NCI-H1417 treated with DMSO at 0.1 percent for 48 hours (cell line): ENCODE results near the gene CDCA8.

Experiments
- DNase-seq: peaks from one replicate; lab custom pipeline; 2025; lab: John Stamatoyannopoulos, UW

Gene CDCA8

GRCh38 chr1:37692078-37692833, at the start of gene CDCA8:
Gene CDCA8, plus strand, starts transcription at chr1:37692516. Its CDS starts 175 bp downstream, at chr1:37692691.
- peak; percentile 87 for DNase-seq

- no peak for DNase-seq
These were observed 45.0 kb upstream of the CDCA8 start for GRCh38 chr1:37647281-37647680.

- no peak for DNase-seq
These were observed 42.1 kb upstream of the CDCA8 start for GRCh38 chr1:37650173-37650572.

- no peak for DNase-seq
These were observed 41.6 kb upstream of the CDCA8 start for GRCh38 chr1:37650721-37651120.

GRCh38 chr1:37651803-37652202, 40.5 kb upstream of the CDCA8 start:
- DNase-seq: no peak

- no peak for DNase-seq
These were observed 39.3 kb upstream of the CDCA8 start for GRCh38 chr1:37652976-37653375.

GRCh38 chr1:37653906-37654305, 38.4 kb upstream of the CDCA8 start:
- no peak for DNase-seq

GRCh38 chr1:37655274-37655673, 37.0 kb upstream of the CDCA8 start:
- no peak for DNase-seq

GRCh38 chr1:37656026-37656425, 36.3 kb upstream of the CDCA8 start:
- no peak for DNase-seq

- DNase-seq: no peak
These were observed 35.4 kb upstream of the CDCA8 start for GRCh38 chr1:37656881-37657280.

GRCh38 chr1:37657620-37658412, 34.5 kb upstream of the CDCA8 start:
- no peak for DNase-seq

GRCh38 chr1:37658486-37658885, 33.8 kb upstream of the CDCA8 start:
- no peak for DNase-seq

- DNase-seq: no peak
These were observed 31.7 kb upstream of the CDCA8 start for GRCh38 chr1:37660664-37661063.

- DNase-seq: no peak
These were observed 30.9 kb upstream of the CDCA8 start for GRCh38 chr1:37661401-37661800.

- DNase-seq: no peak
These were observed 30.1 kb upstream of the CDCA8 start for GRCh38 chr1:37662031-37662755.

- DNase-seq: no peak
These were observed 28.8 kb upstream of the CDCA8 start for GRCh38 chr1:37663426-37664000.

- DNase-seq: no peak
These were observed 26.0 kb upstream of the CDCA8 start for GRCh38 chr1:37666241-37666867.

- no peak for DNase-seq
These were observed 25.2 kb upstream of the CDCA8 start for GRCh38 chr1:37667023-37667671.

GRCh38 chr1:37670133-37670532, 22.2 kb upstream of the CDCA8 start:
- DNase-seq: no peak

GRCh38 chr1:37671261-37671660, 21.1 kb upstream of the CDCA8 start:
- no peak for DNase-seq

GRCh38 chr1:37672136-37672870, 20.0 kb upstream of the CDCA8 start:
- DNase-seq: no peak
